Kidney (tissue), 14 donors: Measurements from ENCODE around the gene TMIE. TPM values are rescaled to one million over a fixed set of nuclear protein-coding genes. Genes with fewer than 3 reads are reported as not detected.

ENCODE experiments used
- DNase-seq, 5 donors: peaks; one replicate each; pipeline ENCODE4 v3.0.0-alpha.2; 2013 to 2020
- FAIRE-seq: peaks from 2 replicates; lab custom pipeline; 2012; peaks lifted over from hg19 to GRCh38; lab: Jason Lieb, UNC
- H3K27ac ChIP-seq, 2 donors: one replicate each; pipeline ENCODE4 v1.7.0; 2013; ENCODE audit warnings: low read depth in 2 of 2, low read length in 2 of 2, inconsistent platforms in 1 of 2
- H3K27me3 ChIP-seq: one replicate; pipeline ENCODE4 v1.7.1; 2013; ENCODE audit warnings: low read length, inconsistent platforms; ENCODE audit not compliant: control insufficient read depth, insufficient read depth
- H3K36me3 ChIP-seq, 3 donors: one replicate each; pipeline versions ENCODE4 v1.7.0 to v1.7.1; 2013; ENCODE audit warnings: low read length in 3 of 3, control low read depth in 1 of 3, inconsistent platforms in 1 of 3; ENCODE audit not compliant: insufficient read depth in 3 of 3, control insufficient read depth in 2 of 3
- H3K4me1 ChIP-seq, 3 donors: one replicate each; pipeline versions ENCODE4 v1.7.0 to v1.7.1; 2013; ENCODE audit warnings: low read length in 3 of 3, inconsistent platforms in 1 of 3, low read depth in 1 of 3; ENCODE audit not compliant: control insufficient read depth in 2 of 3, insufficient read depth in 2 of 3
- H3K4me3 ChIP-seq, 3 donors: one replicate each; pipeline versions ENCODE4 v1.7.0 to v1.8.1; 2013; ENCODE audit warnings: low read length in 3 of 3, control low read depth in 1 of 3, inconsistent platforms in 1 of 3
- H3K9ac ChIP-seq, 3 donors: one replicate each; pipeline versions ENCODE4 v1.7.0 to v1.7.1; 2013; ENCODE audit warnings: low read length in 3 of 3, control low read depth in 1 of 3, inconsistent platforms in 1 of 3
- H3K9me3 ChIP-seq, 3 donors: one replicate each; pipeline versions ENCODE4 v1.7.0 to v1.7.1; 2013; ENCODE audit warnings: low read length in 3 of 3, control low read depth in 1 of 3, inconsistent platforms in 1 of 3; ENCODE audit not compliant: control insufficient read depth in 2 of 3, insufficient read depth in 1 of 3
- intact Hi-C: fragments of 100-400 bp; cut with DNase I; formaldehyde crosslinking; loops from one replicate; pipeline ENCODE4 v1.11.1; 2022
- polyA plus RNA-seq: library from polyadenylated mRNA; stranded (reverse); fragments of 350-450 nt; fragmentation: Illumina TruSeq; extraction: RNeasy Lipid Tissue Mini Kit (QIAGEN cat#74804); gene quantifications from one replicate; pipeline ENCODE4 v1.2.3, GENCODE V29; 2014; ENCODE audit warnings: low read depth, low replicate concordance; ENCODE audit not compliant: insufficient read depth
- total RNA-seq: library from RNA; stranded (reverse); fragmentation: NEBNext Ultra II Directional; extraction: Animal tissue kit (Norgen Biotek cat#: 25700); gene quantifications from one replicate; pipeline ENCODE4 v1.2.1, GENCODE V29; 2021
- TF ChIP-seq, protein P1 (sequence below): IDR thresholded peaks from 3 replicates; pipeline ENCODE4 v1.5.1; 2012; ENCODE audit warnings: mild to moderate bottlenecking, moderate library complexity, borderline replicate concordance; ENCODE audit not compliant: insufficient read depth; ENCODE audit errors: extremely low read depth
- donor health status: control.
- donor health status: control.
- donor health status: control.
- donor health status: control.
- donor health status: control.
- donor health status: DM: yes; HTN: yes; CAD: no.
- donor health status: Normal renal cell carcinoma (clear cell type).

Gene TMIE
- total and polyA plus RNA-seq, 2 donors from 2014 or later, result 0.79 to 1.3 TPM

DNA sequence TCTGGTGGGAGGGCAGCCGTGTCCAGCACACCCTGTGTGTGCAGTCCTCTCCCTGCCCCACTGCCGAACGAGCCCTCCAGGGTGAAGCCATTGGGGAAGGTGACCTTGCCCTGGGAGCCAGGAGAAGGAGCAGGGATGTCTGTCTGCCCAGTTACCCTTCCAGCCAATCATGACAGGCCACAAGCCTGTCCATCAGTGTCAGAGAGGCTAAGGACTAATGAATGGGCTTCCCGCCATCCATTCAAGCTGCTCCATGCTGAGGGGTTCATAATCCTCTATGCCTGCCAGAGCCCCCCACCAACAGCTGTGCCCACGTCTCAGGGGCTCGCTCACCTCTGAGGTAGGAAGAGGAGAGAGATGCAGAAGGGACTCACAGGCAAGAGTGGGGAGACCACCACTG is 22.9 kb upstream of the TMIE start:
- peaks cover 0 to 4% (median 0%) of the 10 kb centered on the region in 3 donors for H3K36me3 ChIP-seq
- no peak for FAIRE-seq

DNA sequence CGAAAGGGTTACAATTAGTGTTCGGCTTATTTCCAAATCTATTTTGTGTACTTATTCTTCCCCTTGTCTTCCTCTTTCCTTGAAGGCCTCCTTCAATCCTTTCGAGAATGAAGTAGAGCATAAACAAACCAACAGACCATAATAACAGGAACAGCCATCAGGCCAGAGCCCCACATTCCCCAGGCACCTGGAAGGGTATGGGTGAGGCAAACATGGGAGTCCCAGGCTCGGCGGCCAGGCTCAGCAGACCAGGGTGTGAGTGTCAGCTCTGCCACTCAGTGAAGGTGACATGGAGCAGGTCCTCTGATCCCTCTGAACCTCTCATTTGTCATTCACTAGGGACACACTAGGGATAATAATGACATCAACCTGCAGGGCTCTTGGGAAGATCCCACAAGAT is 21.5 kb upstream of the TMIE start:
- FAIRE-seq (no peak), DNase-seq (no peak)
- no peak overlapping the region for H3K4me3 ChIP-seq
- H3K36me3 ChIP-seq, result peaks cover 0 to 2% (median 0%) of the 10 kb centered on the region in 3 donors
- TF ChIP-seq, protein P1, sequence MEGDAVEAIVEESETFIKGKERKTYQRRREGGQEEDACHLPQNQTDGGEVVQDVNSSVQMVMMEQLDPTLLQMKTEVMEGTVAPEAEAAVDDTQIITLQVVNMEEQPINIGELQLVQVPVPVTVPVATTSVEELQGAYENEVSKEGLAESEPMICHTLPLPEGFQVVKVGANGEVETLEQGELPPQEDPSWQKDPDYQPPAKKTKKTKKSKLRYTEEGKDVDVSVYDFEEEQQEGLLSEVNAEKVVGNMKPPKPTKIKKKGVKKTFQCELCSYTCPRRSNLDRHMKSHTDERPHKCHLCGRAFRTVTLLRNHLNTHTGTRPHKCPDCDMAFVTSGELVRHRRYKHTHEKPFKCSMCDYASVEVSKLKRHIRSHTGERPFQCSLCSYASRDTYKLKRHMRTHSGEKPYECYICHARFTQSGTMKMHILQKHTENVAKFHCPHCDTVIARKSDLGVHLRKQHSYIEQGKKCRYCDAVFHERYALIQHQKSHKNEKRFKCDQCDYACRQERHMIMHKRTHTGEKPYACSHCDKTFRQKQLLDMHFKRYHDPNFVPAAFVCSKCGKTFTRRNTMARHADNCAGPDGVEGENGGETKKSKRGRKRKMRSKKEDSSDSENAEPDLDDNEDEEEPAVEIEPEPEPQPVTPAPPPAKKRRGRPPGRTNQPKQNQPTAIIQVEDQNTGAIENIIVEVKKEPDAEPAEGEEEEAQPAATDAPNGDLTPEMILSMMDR, result no peak
- H3K27me3 ChIP-seq, result no peaks in the 10 kb centered on the region
- no peaks in the 10 kb centered on the region for H3K9me3 ChIP-seq
- H3K9ac ChIP-seq, result no peak overlapping the region
- H3K27ac ChIP-seq, result no peak overlapping the region
- H3K4me1 ChIP-seq, result no peaks in the 10 kb centered on the region
- intact Hi-C loops, result no loop called here

More for the DNA sequence above, 22.9 kb upstream of the TMIE start:
- H3K27ac ChIP-seq, result no peak overlapping the region
- no peaks in the 10 kb centered on the region for H3K9me3 ChIP-seq
- no peaks in the 10 kb centered on the region for H3K4me1 ChIP-seq
- DNase-seq, result no peak
- H3K4me3 ChIP-seq, result no peak overlapping the region
- intact Hi-C loops, result no loop called here
- TF ChIP-seq, protein P1, result no peak
- no peaks in the 10 kb centered on the region for H3K27me3 ChIP-seq
- H3K9ac ChIP-seq, result no peak overlapping the region

DNA sequence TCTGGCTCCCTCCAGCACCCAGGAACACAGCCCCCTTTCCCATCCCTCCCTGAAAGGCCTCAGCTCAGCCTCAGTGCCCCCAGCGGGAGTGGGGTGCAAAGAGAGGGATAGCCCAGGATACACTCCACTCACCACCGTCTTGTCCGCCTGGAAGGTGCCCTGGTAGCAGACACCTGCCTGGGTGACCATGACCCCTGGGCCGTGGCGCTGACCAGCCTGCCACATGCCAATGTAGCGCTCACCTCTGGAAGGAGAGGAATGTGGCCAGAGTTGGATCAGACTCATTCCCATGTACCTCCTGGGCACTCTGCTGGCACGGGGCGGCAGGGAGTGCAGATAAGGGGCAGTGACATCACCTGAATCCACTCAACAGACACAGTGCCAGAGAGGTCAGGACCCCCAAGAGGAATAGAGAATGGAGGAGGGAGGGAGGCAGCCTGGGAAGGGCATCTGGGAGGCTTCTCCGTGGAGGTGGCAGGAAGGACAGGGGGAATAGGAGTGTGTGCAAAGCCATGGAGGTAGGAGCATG is 20.8 kb upstream of the TMIE start:
- Histone ChIP-seq H3K27me3 (no peaks in the 10 kb centered on the region), H3K4me1 (no peaks in the 10 kb centered on the region), H3K27ac (no peak overlapping the region), H3K36me3 (no peaks in the 10 kb centered on the region), H3K9me3 (no peaks in the 10 kb centered on the region), H3K9ac (no peak overlapping the region), H3K4me3 (no peak overlapping the region)
- FAIRE-seq (no peak), DNase-seq (no peak)
- TF ChIP-seq, protein P1, result no peak
- intact Hi-C loops, result no loop called here

DNA sequence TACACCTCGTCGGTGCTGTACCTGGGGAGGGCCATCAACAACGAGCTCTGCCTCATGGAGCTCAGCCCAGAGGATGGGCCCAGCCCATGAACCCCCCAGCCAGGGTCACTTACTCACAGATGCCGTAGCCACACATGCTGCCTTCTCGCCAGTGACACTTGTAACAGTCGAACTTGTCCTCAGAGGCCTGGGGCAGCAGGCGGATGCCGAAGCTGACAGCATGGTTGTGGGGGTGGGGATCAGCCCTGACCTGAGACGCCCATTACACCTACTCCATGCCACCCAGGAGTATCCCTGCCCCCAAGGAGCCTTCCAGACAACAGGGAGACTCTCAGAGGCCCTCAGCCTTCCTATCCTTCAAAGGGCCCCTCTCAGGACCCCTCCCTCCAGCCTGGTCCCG is 19.8 kb upstream of the TMIE start:
- no peak overlapping the region for H3K27ac ChIP-seq
- no peak overlapping the region for H3K4me3 ChIP-seq
- intact Hi-C loops, result no loop called here
- H3K9me3 ChIP-seq, result no peaks in the 10 kb centered on the region
- DNase-seq (no peak), FAIRE-seq (no peak)
- H3K9ac ChIP-seq, result no peak overlapping the region
- no peaks in the 10 kb centered on the region for H3K4me1 ChIP-seq
- H3K36me3 ChIP-seq, result no peaks in the 10 kb centered on the region
- no peaks in the 10 kb centered on the region for H3K27me3 ChIP-seq
- TF ChIP-seq, protein P1, result no peak
